Central memory CD4-positive, alpha-beta T cell (primary cell): Measurements from ENCODE around the gene ATP2B2.

Source experiments
- DNase-seq: peaks from one replicate; pipeline ENCODE4 v3.0.0; 2022

ATP2B2 gene

DNA sequence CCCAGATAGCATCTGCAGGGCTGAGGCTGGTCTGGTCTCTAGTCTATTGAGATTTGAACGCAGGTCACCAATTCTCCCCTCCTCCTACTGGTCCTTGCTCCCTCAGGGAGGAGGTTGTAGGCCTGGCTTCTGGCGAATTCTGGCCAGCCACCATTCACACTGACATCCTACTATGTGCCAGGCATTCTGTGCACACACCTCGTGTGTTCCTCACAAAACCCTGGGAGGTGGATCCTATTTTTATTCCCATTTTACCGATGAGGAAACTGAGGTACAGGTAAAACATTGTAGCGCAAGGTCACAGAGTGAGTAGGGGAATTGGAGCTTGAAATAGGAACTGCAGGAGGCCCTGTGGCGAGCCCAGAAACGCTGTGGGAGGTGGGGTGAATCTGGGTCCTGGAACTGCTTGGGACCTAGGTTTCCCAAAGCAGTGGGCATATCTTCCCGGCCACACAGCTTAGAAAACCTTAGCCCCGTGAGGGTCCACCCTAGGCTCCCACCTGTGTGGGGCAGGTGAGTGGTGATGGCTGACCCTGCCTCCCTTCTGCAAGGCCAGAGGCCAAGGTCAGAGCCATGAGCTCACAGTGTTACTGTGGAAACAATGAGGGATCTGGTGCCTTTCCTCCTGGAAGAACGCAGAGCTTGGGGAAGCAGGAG is 4.8 kb upstream of the ATP2B2 start:
- DNase-seq, result no peak

DNA sequence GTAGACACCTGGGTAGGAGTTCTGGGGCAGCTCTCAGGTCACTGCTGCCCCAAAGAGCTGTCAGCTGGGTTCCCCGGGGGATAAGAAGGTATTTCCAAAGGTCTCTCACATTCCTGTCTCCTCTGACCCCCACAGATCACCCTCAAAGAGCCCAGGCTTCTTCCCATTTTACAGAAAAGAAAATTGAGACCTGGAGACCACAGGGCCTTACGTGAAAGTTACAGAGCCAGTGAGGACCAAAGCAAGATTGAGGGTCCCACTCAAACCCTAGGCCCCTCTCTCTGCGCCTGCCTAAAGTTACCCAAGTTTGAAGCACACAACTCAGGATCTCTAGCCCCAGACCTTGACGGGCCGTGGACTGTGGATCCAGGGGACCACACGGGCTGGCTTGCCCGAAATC is 3.9 kb upstream of the ATP2B2 start:
- no peak for DNase-seq

DNA sequence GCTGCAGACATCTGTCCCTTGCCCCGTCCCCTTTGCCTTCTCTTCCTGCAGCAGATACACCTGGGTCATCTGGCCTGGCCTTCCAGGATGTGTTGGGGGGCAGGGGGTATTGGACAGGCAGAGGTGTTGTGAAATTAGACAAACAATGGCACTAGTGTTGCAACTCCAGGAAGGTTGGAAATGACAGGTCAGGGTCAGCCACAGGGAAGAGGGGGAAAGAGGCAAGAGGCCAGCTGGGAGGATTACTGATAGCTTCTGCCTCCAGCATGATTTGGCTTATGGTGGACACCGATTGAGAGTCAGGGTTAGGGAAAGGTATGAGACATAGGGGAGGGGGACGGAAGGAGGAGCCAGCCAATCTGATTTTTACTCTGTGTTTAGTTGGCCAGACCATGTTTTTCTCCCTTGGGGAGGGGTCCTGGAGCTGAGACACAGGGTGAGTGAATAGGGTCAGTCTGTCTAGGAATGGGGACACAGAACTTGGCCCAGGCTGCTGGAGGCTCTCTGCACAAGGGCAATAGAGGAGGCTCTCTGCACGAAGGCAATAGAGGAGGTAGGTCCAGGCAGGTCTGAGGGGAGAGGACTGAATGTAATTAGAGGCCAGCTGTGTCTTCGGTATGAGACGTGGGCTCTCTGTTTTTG is 3.4 kb upstream of the ATP2B2 start:
- no peak for DNase-seq

DNA sequence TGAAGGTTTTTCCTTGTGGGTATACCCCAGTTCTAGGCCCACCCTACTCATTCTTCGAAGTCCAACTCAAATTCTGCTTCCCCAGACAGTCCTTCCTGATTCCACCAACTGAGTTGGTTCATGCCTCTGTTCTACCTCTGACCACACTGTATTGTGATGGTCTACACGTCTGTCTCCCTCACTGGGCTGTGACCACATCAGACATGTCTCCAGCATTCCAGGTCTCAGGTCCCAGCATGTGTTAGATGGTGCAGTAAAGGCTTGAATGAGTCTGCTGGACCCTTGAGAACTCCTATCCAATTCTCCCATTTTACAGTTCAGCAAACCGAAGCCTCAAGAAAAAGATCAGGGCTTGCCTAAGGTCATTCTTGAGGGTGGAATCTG is 2.8 kb upstream of the ATP2B2 start:
- no peak for DNase-seq

DNA sequence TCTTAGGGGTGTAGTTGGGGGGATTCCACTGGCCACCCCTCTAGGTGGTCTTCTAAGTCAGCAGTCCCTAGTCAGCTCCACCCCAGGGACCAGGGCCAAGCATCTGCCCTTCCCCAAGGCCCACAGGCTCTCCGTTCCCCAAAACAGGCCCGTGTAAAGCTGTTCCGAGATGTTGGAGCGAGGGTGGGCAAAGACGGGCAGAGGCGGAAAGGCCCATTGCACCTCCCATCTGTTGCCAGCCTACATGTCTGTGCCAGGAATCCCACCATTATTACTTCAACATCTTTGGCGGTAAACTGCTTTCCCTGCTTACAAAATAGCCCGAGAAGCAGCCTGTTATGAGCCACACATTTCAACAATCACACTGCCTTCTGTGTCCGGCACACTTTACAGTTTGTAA is 1.9 kb upstream of the ATP2B2 start:
- DNase-seq, result no peak

DNA sequence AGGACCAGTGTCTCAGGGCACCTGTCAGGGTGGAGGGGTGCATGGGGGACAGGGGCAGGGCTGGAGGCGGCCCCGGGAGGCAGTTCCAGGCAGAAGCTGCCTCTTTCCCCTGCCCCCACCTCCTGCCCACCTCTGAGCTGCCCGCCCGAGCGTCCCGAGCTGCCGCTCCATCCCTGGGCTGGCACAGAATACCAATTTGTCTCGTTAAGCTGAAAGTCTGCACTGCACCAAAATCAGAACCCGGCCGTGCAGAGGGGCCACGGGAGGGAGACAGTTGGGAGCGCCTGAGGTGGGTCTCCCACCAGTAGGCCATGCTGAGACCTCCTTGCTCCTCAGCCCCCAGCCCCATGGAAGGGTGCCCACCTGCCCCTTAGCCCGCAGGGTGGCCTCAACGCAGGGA is 1.3 kb upstream of the ATP2B2 start:
- no peak for DNase-seq

DNA sequence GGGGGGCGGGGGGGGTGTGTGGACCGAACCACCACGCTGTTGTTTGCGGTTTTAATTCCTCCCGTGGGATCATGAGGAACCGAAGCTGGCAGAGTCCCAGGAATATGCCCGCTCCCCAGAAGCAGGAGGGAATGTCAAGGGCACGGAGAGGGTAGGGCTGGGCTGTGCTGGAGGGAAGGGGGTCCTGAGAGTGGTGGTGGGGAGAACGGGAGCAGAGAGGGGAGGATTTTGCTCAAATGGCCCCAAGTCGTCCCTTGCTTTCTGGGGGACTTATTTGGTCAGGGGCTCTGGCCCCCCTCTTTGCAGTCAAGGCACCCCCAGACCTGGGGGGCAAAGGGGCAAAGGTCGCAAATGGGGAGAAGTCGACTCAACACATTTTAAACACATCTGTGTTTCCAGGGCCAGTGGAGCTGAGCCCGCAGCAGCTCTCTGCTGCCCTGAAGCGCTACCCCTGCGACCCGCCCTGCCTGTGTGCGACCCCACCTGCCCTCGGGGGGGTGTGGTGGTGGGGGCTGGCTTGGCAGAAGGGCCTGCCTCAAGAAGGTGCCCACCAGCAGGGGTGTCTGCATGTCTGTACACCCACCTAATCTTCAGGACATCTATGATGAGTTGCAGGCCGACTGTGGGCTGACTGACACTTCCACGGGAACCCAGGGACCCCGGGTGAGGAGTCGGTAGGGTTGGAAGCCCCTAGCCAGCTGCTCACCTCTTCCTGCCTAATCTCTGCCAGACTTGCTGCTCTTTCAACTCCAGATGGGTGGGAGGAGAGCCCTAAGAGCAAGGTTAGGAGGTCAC is 602 bp upstream of the ATP2B2 start:
- DNase-seq, result no peak

DNA sequence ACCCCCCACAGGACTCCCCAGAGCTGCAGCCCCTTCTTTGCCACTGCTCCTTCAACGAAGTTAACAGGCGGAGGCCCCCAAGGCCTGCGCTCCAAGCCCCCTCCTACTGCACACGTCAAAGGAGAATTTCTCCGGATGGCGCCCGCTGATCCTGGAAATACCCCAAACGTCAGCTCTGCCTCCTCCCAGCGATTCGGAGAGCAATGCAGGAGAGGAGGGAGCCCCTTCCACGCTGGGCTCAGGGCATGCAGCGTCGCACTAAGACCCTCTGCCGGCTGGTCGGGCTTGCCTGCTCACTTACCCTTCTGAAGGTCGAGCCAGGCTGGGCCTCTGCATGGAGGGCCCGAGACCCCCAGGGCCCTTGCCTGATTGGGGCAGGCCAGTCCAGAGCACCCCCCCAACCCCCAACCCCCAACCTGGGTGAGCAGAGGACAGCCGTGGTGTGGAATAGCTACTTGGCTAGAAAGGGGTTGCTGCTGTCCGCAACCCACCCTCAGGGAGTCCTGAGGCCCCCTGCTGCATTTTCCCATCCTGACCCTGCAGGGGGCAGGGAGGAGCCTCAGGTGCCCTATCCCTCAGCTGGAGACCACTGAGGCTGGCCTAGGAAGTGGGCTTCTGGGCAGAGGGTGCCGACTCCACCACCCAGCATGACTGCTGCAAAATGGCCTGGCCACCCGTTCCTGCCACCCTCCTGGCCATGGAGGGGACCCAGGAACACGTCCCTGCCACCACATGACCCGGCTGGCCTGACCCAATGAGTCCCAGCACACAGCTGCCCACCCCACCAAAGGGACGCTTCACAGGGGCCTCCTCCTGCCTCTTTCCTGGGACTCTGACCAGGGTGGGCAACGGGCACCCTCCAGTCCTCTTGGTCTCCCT is 976 bp downstream of the ATP2B2 start:
- DNase-seq, result no peak

DNA sequence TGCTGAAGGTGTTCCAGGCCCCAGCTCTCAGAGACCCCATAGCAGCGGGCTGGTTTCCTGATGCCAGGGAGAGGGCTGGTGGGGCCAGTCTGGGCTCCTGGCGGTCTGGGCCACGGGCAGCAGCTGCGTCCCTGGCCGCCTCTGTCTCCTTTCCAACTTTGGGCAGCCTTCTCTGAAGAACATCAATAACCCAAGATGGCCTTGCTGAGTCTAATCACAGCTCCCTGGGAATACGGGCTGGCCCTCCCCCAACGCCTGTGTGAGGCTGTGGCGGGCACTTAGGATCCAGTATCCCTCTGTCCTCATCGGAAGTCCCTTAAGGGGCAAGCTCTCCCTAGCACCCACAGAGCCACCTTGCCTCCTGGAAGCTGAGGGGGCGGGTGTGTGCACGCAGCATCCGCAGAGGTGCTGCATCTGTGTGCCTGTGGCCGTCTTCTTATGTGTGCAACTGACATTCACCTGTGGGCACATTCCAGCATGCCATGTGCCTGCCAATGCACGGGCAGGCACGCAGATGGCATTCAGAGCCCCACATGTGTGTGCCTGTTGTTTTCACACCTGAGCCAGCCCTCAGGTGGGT is 2.1 kb downstream of the ATP2B2 start:
- DNase-seq, result no peak

DNA sequence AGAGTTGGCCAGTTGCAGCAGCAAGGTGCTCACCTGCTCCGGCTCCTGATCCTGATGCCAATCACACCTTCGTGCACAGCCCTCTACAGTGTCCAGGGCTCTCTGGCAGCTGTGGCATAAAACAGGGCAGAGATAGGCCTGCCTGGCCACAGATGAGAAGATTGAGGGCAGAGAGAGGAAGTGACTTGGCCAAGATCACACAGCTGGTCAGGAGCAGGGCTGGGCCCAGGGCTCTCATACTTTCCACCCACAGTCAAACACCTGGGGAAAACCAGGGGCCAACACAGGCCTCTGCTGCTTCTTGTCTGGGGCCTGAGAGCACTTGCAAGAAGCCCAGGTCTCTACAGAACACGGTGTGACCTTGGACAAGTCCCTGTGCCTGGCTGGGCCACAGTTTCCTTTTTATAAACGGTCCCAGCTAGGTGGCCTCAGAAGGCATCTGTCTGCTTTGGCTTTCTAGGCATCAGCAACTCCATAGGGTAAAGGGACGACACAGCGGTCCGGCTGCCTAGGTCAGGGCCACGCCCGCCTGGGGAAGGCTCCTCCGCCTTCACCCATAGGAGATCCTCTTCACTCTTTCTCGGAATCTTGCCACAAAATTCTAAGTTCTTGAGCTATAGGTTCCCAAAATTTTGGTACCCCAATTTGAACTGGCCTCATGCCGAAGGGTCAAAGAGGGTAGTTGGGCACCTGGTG is 3.1 kb downstream of the ATP2B2 start:
- no peak for DNase-seq

DNA sequence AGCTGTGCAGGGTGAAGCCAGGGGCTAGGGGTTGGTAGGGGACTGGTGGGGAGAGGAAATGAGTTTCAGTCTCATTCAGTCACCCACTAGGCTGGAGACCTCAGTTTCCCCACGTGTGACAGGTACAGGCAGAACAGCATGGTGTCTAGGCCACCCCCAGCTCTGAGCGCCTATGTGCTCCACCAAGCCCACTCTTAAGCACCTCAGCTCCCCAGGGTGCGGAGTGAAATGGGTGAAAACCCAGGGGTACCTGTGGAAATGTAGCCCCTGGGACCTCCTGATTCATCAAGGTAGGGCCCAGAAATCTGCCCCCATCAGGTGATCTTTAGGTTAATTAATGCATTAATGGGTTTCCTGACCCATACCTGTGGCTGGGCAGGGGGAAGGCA is 3.7 kb downstream of the ATP2B2 start:
- DNase-seq, result no peak

DNA sequence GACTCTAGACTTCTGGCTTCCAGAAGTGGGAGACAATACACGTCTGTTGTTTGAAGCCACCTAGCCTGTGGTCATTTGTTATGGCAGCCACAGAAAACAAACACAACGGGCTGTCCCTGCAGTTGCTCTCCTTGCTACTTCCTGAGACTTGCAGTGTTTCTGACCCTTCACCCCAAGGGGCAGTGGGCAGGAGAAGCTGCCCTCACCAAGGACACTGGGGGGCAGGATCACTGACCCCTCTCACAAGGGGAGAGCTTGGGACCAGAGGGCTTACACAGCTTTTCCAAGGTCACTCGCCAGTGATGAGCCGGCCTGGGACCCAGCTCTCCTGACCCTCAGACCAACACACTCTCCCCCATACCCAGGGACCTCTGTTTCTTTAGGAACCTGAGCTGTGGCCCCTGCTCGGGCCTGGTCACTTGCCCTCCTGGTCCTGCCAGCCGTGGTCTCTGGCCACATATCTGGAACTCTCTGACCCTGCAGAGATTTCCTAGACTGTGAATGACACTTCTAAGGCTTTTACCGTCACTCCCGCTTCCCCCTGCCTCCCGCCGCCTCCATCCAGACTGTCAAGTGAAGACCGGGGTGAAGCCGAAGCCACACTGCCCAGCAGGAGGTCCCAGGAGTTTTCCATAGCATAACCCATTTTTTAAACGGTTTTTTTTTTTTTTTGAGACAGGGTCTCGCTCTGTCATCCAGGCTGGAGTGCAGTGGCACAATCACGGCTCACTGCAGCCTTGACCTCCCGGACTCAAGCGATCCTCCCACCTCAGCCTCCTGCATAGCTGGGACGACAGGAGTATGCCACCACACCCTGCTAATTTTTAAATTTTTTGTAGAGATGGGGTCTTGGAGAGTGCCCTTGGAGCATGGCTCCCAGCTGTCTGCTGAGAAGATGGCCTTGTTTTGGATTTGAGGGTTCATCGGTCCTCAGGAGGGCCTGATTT is 4.4 kb downstream of the ATP2B2 start:
- DNase-seq, result no peak

DNA sequence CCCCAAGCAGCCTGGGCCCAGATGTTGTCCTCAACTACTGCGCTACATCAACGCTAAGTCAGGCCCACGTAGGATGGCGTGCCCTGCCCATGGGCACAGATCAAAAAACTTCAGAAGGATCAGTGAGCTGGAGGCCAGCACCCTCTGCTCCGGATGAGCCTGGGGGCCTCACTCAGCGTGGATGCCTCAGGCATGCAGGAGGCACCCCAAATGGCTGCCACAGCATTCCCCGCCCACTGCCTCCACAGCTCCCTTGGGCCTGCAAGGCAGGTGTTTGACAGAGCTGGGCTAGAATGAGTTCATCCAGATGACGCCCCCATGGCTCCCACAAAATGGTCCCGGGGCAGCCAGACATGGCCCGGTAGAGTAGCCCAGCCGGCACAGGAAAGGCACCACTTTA is 7.1 kb downstream of the ATP2B2 start:
- no peak for DNase-seq

DNA sequence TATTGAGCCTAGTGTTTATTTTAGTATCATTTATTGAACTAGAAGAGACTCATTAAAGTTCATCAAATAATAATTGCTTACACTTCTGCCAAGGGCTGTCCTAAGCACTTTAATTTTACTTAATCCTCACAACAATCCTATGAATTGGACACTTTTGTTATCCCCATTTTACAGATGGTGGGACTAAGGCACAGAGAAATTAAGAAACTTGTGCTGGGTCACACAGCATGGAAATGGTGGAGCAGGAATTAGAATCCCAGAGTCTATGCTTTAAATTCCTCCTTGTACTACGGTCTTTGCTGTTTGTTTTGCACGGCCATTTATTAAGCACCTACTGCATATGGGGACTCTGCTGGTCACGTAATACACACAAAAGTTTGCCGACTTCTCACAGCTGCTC is 7.9 kb downstream of the ATP2B2 start:
- DNase-seq, result no peak

DNA sequence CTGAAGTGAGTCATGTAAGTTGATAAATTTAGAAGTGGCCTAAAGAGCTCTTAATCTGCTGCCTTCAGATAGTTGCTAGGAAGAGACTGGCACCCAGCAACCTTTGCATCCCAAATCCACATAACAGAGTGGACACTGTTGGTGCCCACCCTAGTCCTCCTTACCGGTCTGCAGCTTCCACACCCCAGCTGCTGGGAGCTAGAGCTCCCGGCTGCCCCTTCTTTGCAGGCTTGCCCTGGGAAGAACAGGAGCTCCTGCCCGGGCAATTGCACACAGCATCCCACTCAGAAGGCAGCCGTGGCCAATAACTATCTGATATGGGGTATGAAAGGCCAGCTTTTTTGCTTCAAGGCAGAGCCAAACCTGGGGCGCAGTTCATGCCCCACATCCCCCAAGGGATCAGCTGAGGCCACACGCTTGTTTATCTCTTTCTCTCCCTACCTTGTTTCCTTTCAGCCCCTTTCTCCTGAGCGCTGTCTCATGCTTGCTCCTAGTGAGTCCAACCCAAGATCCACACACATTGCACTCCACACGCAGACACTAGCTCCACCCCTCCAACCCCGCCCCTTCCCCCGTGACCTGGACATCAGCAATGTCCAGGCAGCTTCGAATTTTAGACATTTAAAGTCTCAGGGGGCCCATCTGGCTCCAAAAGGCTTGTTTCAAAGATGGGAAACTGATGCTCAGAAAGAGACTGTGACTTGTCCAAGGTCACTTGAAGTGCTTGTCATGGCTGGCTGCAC is 9.1 kb downstream of the ATP2B2 start:
- DNase-seq, result no peak

DNA sequence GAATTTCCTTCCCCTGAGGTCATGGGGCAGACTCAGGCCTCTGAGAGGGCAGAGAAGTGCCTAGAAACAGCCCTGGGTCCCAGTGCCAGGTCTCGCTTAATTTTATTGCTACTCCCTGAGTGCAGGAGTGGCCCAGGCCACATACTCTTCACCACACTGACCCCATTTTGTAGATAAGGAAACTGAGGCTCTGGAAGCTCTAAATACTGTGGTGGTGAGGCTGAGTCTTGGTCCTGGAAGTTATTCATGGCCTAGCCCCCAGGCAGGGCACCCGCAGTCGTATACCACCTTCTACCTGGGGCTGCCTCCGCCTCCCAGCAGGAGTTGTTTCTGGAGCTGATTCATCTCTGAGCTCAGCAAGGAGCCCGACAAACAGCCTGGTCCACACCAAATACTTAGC is 9.8 kb downstream of the ATP2B2 start:
- no peak for DNase-seq

DNA sequence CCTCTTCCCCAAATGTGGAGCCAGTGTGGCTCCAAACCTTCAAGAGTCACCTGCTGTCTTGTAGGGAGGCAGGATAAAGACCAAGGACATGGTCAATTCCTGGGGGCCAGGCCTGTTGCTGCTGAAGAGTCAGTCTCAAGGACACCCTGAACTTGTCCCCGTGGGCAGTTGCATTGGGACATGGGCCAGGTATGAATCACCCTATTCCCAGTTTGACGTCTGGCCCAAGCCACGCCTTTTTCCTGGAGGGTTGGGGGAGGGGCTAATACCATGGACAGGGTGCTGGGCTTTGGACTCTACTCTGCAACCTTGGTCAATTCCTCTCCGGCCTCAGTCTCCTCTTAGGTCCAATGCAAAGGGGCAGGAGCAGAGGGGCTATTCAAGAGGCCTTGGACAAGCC is 10.4 kb downstream of the ATP2B2 start:
- no peak for DNase-seq

DNA sequence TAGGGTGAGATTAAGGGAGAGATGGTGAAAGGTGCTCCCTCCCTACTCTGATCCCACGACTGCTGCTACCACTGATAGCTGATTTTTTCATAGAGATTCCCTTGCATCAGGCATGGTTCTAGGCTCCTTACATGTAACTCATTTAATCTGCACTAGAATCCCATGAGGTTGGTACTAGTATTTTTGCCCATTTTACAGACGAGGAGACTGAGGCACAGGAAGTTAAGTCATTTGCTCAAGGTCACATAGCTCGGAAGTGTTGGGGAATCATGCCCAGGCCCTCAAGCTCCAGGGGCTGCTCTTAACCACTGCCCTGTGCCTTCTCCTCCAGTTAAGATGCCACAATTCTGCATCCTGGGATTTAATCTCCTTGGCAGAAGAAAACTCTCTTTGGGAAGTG is 11.2 kb downstream of the ATP2B2 start:
- DNase-seq, result no peak

DNA sequence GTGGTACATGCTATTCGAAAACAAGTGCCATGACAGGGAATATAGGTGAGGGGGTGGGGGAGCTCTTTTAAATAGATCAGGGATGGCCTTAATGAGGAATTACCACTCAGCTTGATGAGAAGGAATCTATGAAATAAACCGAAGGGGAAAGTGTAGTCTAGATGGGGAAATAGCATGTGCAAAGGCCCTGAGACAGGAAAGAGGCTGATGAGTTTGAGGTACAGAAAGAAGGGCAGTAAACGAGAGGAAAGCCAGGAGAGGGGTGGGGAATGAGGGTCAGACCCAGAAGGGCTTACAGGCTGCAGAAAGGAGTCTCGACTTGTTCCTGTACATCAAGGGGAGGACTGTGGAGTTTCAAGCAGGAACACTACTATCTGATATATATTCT is 12.2 kb downstream of the ATP2B2 start:
- no peak for DNase-seq
